Measurements from ENCODE around the gene GREB1L. TPM values are rescaled to one million over a fixed set of nuclear protein-coding genes. Genes with fewer than 3 reads are reported as not detected.

GREB1L gene
- total and polyA plus RNA-seq, 2 of the 13 experiments (the other 11 are each of a cell fraction or from before 2014, with no cell fraction given), result 0.17 to 0.66 TPM

- no peak for TF ChIP-seq GRHL1 (CRISPR knock-in tag; conservative IDR thresholded peaks at IDR 0.05)
- no peak for TF ChIP-seq CAMTA2 (CRISPR knock-in tag; IDR thresholded peaks at IDR 0.05; ENCODE audit: borderline replicate concordance)
- no peak for TF ChIP-seq TCF7L2 (IDR thresholded peaks at IDR 0.05; ENCODE audit: low read depth, low read length)
- TF ChIP-seq MATR3 (CRISPR knock-in tag; IDR thresholded peaks at IDR 0.05), result no peak
- no peak for TF ChIP-seq HDAC1 (CRISPR knock-in tag; IDR thresholded peaks at IDR 0.05)
- TF ChIP-seq ZNF687 (CRISPR knock-in tag; IDR thresholded peaks at IDR 0.05), result peak; percentile 35
- peak; percentile 70 for TF ChIP-seq SOX5 (CRISPR knock-in tag; IDR thresholded peaks at IDR 0.05; ENCODE audit: borderline replicate concordance)
- TF ChIP-seq ZNF44 (CRISPR knock-in tag; IDR thresholded peaks at IDR 0.05), result no peak
- no peak for TF ChIP-seq ZNF550 (CRISPR knock-in tag; IDR thresholded peaks at IDR 0.05; ENCODE audit: borderline replicate concordance)
- TF ChIP-seq ZNF768 (CRISPR knock-in tag; IDR thresholded peaks at IDR 0.05), result no peak
- no peak for TF ChIP-seq IRF9 (CRISPR knock-in tag; IDR thresholded peaks at IDR 0.05; ENCODE audit: borderline replicate concordance)
- TF ChIP-seq JUN (CRISPR knock-in tag; IDR thresholded peaks at IDR 0.05), result no peak
- no peak for TF ChIP-seq ARID2 (CRISPR knock-in tag; IDR thresholded peaks at IDR 0.05; ENCODE audit: borderline replicate concordance)
- no peak for TF ChIP-seq ZIK1 (CRISPR knock-in tag; IDR thresholded peaks at IDR 0.05; ENCODE audit: borderline replicate concordance, low read depth)
- TF ChIP-seq ZMYM3 (CRISPR knock-in tag; IDR thresholded peaks at IDR 0.05), result no peak
- no peak for TF ChIP-seq TEAD2 (CRISPR knock-in tag; IDR thresholded peaks at IDR 0.05)
- TF ChIP-seq DRAP1 (CRISPR knock-in tag; IDR thresholded peaks at IDR 0.05), result no peak
- no peak for TF ChIP-seq ZBTB3 (CRISPR knock-in tag; IDR thresholded peaks at IDR 0.05; ENCODE audit: borderline replicate concordance, low read depth)
- TF ChIP-seq NPAS2 (CRISPR knock-in tag; IDR thresholded peaks at IDR 0.05; ENCODE audit: borderline replicate concordance), result no peak
- no peak for TF ChIP-seq ZNF17 (CRISPR knock-in tag; IDR thresholded peaks at IDR 0.05)
Observed at GRCh38 chr18:21496277-21496835, 254.3 kb downstream of the GREB1L start (continued).

Data from HepG2 (cell line).